Osteocyte (in vitro differentiated cells): ENCODE results near the gene IQSEC1. TPM values are rescaled to one million over a fixed set of nuclear protein-coding genes. Genes with fewer than 3 reads are reported as not detected.

Experiments
- DNase-seq: peaks from one replicate; pipeline ENCODE4 v3.0.0; 2021; ENCODE audit warnings: mixed read lengths; ENCODE audit not compliant: unreplicated experiment; ENCODE audit errors: extremely low spot score
- H3K27ac Mint-ChIP-seq: one replicate; pipeline ENCODE4 v1.8.0; 2021; ENCODE audit warnings: mild to moderate bottlenecking, mixed read lengths; ENCODE audit not compliant: unreplicated experiment
- H3K27me3 Mint-ChIP-seq: one replicate; pipeline ENCODE4 v1.8.0; 2021; ENCODE audit warnings: mixed read lengths; ENCODE audit not compliant: unreplicated experiment
- H3K36me3 Mint-ChIP-seq: one replicate; pipeline ENCODE4 v1.8.0; 2021; ENCODE audit warnings: mixed read lengths; ENCODE audit not compliant: unreplicated experiment
- H3K4me1 Mint-ChIP-seq: one replicate; pipeline ENCODE4 v1.8.0; 2021; ENCODE audit warnings: mixed read lengths; ENCODE audit not compliant: unreplicated experiment
- H3K4me3 Mint-ChIP-seq: one replicate; pipeline ENCODE4 v1.8.0; 2021; ENCODE audit warnings: mild to moderate bottlenecking, moderate library complexity, mixed read lengths; ENCODE audit not compliant: unreplicated experiment
- H3K9me3 Mint-ChIP-seq: one replicate; pipeline ENCODE4 v1.8.0; 2021; ENCODE audit warnings: mixed read lengths; ENCODE audit not compliant: unreplicated experiment
- total RNA-seq: library from RNA; stranded (reverse); gene quantifications from 2 replicates; pipeline ENCODE4 v1.2.1, GENCODE V29; 2021
- TF ChIP-seq, protein P1 (sequence below): fragments of 200-600 bp; sonication (generic); IDR thresholded peaks from 2 replicates; pipeline ENCODE4 v1.5.0; 2021; ENCODE audit warnings: antibody characterized with exemption, mild to moderate bottlenecking, moderate library complexity

The IQSEC1 gene
- total RNA-seq, 1 donor from 2014 or later = 37.9 TPM

DNA sequence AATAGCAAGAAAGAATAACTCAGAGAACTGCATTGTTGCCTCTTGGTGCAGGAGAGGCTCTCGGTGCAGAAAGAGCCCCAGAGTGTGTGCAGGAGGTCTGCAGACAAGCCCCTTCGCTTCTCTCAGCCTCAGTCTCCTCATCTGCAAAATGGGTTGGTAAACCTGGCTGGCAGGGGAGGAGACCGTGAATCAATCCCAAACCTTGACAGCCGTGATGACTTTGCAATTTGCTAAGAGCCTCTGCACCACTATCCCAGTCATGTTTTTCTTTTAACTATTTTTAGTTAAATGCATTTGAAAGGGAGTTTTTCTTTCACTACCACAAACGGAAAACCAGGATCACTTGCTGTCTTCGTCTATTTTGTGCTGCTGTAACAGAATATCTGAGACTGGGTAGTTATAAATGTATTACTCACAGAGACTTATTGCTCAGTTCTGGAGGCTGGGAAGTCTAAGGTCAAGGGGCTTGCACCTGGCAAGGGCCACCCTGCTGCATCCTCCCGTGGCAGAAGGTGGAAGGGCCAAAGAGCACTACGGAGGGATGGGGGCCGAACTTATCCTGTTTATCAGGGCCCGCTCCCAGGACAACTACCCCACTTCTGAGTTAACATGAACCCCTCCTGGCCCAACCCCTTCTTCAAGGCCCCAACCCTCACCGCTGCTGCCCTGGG, 14.2 kb upstream of the IQSEC1 start:
- TF ChIP-seq, protein P1, sequence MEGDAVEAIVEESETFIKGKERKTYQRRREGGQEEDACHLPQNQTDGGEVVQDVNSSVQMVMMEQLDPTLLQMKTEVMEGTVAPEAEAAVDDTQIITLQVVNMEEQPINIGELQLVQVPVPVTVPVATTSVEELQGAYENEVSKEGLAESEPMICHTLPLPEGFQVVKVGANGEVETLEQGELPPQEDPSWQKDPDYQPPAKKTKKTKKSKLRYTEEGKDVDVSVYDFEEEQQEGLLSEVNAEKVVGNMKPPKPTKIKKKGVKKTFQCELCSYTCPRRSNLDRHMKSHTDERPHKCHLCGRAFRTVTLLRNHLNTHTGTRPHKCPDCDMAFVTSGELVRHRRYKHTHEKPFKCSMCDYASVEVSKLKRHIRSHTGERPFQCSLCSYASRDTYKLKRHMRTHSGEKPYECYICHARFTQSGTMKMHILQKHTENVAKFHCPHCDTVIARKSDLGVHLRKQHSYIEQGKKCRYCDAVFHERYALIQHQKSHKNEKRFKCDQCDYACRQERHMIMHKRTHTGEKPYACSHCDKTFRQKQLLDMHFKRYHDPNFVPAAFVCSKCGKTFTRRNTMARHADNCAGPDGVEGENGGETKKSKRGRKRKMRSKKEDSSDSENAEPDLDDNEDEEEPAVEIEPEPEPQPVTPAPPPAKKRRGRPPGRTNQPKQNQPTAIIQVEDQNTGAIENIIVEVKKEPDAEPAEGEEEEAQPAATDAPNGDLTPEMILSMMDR = no peak
- H3K36me3 Mint-ChIP-seq = no peaks in the 10 kb centered on the region
- H3K4me3 Mint-ChIP-seq = no peak overlapping the region
- H3K9me3 Mint-ChIP-seq = no peaks in the 10 kb centered on the region
- DNase-seq = no peak
- H3K27ac Mint-ChIP-seq = no peak overlapping the region
- peaks cover 5% of the 10 kb centered on the region for H3K27me3 Mint-ChIP-seq
- peaks cover 10% of the 10 kb centered on the region for H3K4me1 Mint-ChIP-seq

DNA sequence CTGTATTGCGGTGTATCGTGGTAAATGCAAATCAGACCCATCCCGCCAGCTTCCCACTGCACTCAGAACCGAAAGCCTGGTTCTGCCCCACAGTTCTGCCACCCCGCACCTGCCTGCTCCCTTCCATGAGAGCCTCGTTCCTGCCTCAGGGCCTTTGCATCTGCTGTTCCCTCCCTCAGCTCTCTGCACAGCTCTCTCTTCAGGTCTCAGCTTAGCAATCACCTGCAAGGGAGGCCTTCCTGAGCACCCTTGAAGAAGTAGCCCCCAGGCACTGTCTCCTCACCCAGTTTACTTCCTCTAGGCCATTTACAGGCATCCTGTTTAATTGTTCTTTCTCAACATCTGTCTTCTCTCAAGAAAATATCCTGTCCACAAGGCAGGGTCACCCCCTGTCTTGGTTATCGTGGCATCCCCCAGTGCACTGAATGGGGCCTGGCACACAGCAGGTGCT, 13.3 kb upstream of the IQSEC1 start:
- H3K36me3 Mint-ChIP-seq = no peaks in the 10 kb centered on the region

DNA sequence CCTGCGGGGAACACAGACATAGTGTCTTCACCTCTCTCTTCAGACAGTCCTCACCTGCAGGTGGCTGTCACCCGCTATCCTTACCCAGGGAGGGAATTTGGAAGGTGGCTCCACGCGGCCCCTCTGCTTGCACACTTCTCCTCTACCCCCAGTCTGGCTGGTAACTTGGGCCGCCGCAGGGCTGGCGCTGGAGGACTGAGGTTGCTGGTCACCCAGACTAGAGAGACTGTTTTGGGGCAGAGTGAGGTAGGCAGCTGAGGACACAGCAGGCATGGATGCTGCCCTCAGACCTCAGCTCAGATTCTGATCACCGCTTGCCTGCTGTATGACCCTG, 12.6 kb upstream of the IQSEC1 start:
- no peaks in the 10 kb centered on the region for H3K9me3 Mint-ChIP-seq
- TF ChIP-seq, protein P1 = no peak
- H3K27ac Mint-ChIP-seq = no peak overlapping the region
- DNase-seq = no peak
- peaks cover 12% of the 10 kb centered on the region for H3K4me1 Mint-ChIP-seq
- H3K4me3 Mint-ChIP-seq = no peak overlapping the region
- H3K27me3 Mint-ChIP-seq = peaks cover 5% of the 10 kb centered on the region
- no peaks in the 10 kb centered on the region for H3K36me3 Mint-ChIP-seq

More for the DNA sequence above, 13.3 kb upstream of the IQSEC1 start:
- Mint-ChIP-seq H3K4me1 (peaks cover 10% of the 10 kb centered on the region), H3K9me3 (no peaks in the 10 kb centered on the region), H3K27ac (no peak overlapping the region), H3K27me3 (peaks cover 5% of the 10 kb centered on the region), H3K4me3 (no peak overlapping the region)
- TF ChIP-seq, protein P1 = no peak
- no peak for DNase-seq

DNA sequence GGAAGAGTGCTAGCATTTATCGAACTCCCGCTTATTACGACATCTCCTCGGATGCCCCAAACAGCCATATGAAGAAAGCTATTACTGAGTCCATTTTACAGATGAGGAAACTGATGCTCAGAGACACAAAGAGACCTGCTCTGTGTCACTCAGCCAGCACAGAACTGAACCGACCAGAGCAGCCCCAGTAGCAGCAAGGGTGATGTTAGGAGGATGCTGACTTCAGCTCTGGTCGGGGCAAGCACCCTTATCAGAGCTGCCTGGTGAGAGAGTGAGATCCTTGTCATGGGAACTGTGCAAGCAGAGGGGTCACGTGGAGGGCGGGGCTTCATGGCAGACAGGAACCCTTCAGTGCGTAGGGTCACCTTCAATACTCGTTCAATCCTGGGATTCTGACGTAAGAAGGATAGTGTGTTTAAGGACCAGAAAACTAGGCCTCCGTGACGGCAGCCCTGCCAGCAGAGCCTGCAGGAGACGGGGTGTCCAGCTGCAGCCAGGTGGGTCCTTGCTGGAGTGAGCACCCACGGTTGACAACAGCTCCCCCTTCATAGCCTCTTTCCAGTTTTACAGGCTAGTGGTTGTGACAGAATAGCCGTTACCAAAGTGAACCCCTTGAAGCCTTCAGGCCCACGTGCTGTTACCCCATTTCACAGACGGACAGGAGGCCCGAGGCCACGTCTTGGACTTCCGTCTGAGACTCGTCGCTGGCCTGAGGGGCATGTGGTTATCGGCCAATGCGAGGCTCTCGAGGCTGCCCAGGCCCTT, 12.0 kb upstream of the IQSEC1 start:
- Mint-ChIP-seq H3K36me3 (no peaks in the 10 kb centered on the region), H3K4me3 (no peak overlapping the region), H3K4me1 (peaks cover 17% of the 10 kb centered on the region), H3K9me3 (no peaks in the 10 kb centered on the region), H3K27me3 (peaks cover 5% of the 10 kb centered on the region), H3K27ac (no peak overlapping the region)
- DNase-seq = no peak
- TF ChIP-seq, protein P1 = no peak

DNA sequence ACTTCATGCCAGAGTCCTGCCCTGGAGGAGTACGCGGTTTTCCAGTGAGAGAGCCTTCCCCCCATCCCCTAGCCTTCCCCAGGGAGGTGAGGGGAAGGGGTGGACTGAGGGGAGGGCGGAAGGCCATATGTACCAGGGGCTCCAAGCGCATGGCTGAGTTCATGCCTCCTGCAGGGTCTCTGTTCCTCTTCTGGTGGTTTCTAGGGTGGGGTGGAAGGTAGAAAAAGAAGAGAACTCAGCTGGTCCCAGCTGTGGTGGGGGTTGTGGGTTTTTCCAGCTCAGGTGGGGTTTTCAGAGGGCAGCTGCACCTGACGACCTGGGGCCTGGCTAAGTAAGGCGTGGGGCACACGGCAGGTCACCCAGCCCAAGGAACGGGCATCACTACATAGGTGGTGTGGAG, 10.7 kb upstream of the IQSEC1 start:
- Mint-ChIP-seq H3K27me3 (peaks cover 5% of the 10 kb centered on the region), H3K27ac (no peak overlapping the region), H3K9me3 (no peaks in the 10 kb centered on the region), H3K4me1 (peaks cover 23% of the 10 kb centered on the region), H3K4me3 (no peak overlapping the region), H3K36me3 (no peaks in the 10 kb centered on the region)
- DNase-seq = no peak
- TF ChIP-seq, protein P1 = no peak
